GM13977 (cell line): Measurements from ENCODE around the gene DEGS2.

Experiments
- DNase-seq: peaks from one replicate; pipeline ENCODE4 v3.0.0; 2012; ENCODE audit warnings: low spot score
- CTCF ChIP-seq: IDR thresholded peaks from 2 replicates; pipeline ENCODE4 v1.5.1; 2012; ENCODE audit warnings: mild to moderate bottlenecking, control low read depth; ENCODE audit not compliant: insufficient read depth; ENCODE audit errors: extremely low read depth, missing control alignments
- in situ Hi-C: fragments of 300-500 bp; cut with MboI; formaldehyde crosslinking; loops from one replicate; pipeline ENCODE4 v1.12.0; 2022; ENCODE audit warnings: low sequenced_read_pairs, low pct_unique_long_range_greater_than_20kb, mixed read lengths, inconsistent platforms; ENCODE audit not compliant: unreplicated experiment

DEGS2 gene

GRCh38 chr14:100107236-100107635 lies 52.2 kb downstream of the DEGS2 start:
- no peak for TF ChIP-seq CTCF
- no peak for DNase-seq
- in situ Hi-C loops, result no loop called here

- no peak for TF ChIP-seq CTCF
- in situ Hi-C loops, result no loop called here
- DNase-seq, result no peak
These were observed 53.0 kb downstream of the DEGS2 start for GRCh38 chr14:100106250-100107112.

- TF ChIP-seq CTCF, result no peak
- no peak for DNase-seq
- in situ Hi-C loops, result no loop called here
These were observed 53.9 kb downstream of the DEGS2 start for GRCh38 chr14:100105357-100106169.

- in situ Hi-C loops, result no loop called here
- no peak for DNase-seq
- peak; percentile 34 for TF ChIP-seq CTCF
These were observed 54.7 kb downstream of the DEGS2 start for GRCh38 chr14:100104523-100105300.

GRCh38 chr14:100104006-100104352 lies 55.5 kb downstream of the DEGS2 start:
- in situ Hi-C loops, result no loop called here
- no peak for DNase-seq
- no peak for TF ChIP-seq CTCF
